Gastrocnemius medialis (tissue), 4 donors: ENCODE measurements around the gene MAP3K4.

Experiments used
- POLR2A ChIP-seq, 2 donors: fragments of 450-650 bp; IDR thresholded peaks; one replicate each; pipeline ENCODE4 v1.6.1; 2017; ENCODE audit warnings: antibody characterized with exemption in 2 of 2, mild to moderate bottlenecking in 2 of 2, moderate library complexity in 2 of 2
- TF ChIP-seq, protein P1 (sequence below), 5 experiments: fragments of 450-650 bp in 3 of 5; fragments of 200-600 bp in 2 of 5; sonication (generic) in 2 of 5; IDR thresholded peaks in 4 of 5; conservative IDR thresholded peaks in 1 of 5; 1 replicate in 4 of 5; 2 replicates in 1 of 5; pipeline ENCODE4 v1.5.1; 2016 to 2019; ENCODE audit warnings: antibody characterized with exemption in 5 of 5, mild to moderate bottlenecking in 3 of 5, moderate library complexity in 3 of 5

DNA sequence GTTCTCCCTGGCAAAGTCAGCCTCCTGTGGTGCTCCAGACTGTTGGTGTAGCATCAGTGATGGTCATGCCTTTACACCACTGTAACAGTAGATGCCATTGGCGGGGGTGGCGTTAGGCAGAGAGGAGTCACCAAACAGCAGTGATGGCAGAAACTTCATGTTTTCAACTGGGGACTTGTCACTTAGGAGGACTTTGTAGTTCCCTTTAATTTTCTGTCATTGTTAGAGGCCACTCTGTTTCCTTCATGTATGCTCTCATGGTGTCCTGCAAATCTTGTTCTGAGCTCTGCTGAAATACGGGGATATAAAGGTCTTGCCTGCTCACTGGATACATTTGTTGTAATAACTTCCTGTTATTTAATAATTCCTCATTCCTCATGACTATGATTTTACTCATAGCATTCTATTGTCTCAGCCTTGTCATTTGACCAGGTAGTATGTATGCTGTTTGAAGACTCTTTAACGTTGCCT, 4.6 kb downstream of the MAP3K4 start:
- TF ChIP-seq, protein P1, sequence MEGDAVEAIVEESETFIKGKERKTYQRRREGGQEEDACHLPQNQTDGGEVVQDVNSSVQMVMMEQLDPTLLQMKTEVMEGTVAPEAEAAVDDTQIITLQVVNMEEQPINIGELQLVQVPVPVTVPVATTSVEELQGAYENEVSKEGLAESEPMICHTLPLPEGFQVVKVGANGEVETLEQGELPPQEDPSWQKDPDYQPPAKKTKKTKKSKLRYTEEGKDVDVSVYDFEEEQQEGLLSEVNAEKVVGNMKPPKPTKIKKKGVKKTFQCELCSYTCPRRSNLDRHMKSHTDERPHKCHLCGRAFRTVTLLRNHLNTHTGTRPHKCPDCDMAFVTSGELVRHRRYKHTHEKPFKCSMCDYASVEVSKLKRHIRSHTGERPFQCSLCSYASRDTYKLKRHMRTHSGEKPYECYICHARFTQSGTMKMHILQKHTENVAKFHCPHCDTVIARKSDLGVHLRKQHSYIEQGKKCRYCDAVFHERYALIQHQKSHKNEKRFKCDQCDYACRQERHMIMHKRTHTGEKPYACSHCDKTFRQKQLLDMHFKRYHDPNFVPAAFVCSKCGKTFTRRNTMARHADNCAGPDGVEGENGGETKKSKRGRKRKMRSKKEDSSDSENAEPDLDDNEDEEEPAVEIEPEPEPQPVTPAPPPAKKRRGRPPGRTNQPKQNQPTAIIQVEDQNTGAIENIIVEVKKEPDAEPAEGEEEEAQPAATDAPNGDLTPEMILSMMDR (IDR thresholded peaks at IDR 0.05 in 4 of 5, conservative IDR thresholded peaks at IDR 0.05 in 1 of 5): no peak
- no peak for TF ChIP-seq POLR2A (IDR thresholded peaks at IDR 0.05)
